Pons (tissue), 1 donor: ENCODE measurements around the gene ST6GAL2.

Experiments used
- DNase-seq: peaks from one replicate; pipeline ENCODE4 v3.0.0-alpha.2; 2016; ENCODE audit warnings: low spot score

Gene ST6GAL2

DNA sequence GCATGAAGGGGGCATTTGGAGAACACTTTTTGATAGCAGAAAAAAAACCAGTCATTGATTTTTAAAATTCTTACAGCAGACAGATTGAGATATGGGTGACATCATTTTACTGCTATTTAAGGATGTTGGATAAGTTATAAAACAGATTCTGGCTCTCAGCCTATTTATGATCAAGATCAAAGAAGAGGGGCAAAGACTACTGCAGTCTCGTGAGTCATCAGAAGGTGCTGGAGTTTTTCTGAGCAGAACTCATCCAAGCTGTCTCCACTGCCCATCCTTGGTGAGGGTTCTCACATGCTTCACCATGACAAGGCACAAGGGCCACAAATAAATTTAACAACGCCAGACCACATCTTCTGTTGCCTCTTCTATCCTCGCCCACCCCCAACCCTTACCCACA, 58.8 kb downstream of the ST6GAL2 start:
- no peak for DNase-seq

DNA sequence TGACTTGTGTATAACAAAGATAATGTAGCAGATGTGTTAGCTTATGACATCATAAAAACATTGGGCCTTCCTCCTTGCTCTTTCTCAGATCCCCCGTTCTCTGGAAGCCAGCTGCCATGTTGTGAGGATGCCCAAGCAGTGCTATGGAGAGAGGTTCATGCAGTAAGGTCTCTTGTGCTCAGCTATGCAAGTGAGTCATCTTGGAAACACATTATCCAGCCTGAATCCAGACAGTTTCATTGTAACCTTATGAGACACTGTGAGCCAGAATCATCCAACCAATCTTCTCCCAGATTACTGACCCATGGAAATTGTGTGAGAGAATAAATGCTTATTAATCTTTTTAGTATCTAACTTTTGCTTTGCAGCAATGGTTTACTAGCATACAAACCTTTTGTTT, 60.8 kb downstream of the ST6GAL2 start:
- no peak for DNase-seq

DNA sequence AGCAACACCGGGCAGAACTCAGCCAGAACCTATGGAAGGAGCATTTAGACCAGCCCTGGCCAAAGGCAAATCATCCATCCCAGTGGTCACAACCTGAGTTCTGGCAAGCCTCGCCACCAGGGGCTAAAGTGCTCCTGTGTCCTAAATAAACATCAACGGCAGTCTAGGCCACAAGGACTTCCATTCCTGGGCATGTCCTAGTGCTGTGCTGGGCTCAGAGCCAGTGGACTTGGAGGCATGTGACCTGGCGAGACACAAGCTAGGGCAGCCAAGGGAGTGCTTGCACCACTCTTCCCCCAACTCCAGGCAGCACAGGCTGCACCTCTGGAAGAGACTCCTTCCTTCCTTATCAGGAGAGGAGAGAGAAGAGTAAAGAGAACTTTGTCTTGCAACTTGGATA, 69.0 kb downstream of the ST6GAL2 start:
- peak; percentile 25 for DNase-seq

DNA sequence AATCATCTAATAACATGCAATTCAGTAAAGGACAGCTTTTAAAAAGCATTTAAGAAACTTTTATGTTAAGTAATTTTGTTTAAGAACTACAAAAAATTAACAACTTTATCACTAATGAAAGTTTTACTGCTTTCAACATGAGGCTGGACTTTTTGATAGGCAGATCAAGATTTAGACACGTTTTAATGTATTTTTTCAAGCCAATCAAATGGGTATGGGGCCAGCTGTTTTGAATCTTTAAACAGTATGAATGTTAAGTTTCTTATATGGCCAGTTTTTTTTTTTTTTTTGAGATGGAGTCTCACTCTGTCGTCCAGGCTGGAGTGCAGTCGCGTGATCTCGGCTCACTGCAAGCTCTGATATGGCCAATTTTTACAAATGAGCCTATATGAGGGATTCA, 73.1 kb downstream of the ST6GAL2 start:
- DNase-seq, result no peak

DNA sequence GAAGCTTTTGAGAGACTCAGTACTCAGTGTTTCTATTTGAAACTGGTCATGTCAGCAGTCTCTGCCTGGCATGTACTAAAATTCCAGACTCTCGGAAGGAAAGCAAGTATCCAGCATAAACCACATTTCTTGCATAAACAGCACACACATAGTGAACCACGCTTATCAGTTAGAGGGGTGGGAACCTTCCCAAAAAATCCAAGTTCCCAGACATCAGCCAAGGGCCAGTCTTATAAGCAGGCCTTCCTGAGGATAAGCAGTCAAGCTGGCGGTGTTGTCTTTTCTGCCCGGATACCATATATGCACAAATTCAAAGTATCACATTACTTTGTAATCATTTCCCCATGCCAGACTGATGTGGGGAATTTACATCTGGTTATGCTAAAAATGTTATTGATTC, 73.6 kb downstream of the ST6GAL2 start:
- DNase-seq, result no peak

DNA sequence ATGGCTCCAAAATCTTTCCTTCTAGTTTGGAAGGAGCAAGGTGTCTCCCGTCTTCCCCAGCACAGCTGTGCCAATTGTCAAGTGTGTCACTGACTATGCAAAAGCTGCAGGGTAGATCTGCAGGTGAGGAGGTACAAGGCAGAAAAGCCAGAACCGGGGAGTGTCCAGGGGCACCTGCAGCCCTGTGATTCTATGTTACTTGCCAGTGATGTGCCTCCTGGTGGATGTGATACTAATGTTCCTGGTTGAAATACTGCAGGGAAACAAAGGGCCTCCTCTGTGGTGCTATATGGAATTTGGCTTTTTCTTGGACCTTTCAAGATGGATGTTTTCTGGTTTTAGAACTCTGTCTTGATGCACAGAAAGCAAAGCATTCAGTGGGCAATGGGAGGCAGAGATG, 80.3 kb downstream of the ST6GAL2 start:
- DNase-seq, result no peak

DNA sequence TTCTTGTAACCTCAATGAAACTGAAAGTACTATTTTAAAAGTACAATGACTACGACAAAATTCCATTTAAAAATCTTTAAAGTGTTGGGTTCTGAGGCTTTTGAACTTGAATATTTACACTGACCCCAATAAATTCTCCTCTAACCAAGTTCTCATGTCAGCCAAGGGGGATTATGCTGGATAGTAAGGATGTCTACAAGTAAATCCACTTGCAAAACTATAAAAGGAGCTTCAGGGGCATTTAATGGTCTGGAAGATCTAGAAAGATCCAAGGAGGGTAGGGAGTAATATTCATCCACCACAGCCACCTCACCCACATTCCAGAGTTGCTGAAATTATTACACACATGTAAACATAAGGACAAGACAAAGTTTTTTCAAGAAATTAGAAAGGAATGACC, 81.8 kb downstream of the ST6GAL2 start:
- DNase-seq, result no peak

DNA sequence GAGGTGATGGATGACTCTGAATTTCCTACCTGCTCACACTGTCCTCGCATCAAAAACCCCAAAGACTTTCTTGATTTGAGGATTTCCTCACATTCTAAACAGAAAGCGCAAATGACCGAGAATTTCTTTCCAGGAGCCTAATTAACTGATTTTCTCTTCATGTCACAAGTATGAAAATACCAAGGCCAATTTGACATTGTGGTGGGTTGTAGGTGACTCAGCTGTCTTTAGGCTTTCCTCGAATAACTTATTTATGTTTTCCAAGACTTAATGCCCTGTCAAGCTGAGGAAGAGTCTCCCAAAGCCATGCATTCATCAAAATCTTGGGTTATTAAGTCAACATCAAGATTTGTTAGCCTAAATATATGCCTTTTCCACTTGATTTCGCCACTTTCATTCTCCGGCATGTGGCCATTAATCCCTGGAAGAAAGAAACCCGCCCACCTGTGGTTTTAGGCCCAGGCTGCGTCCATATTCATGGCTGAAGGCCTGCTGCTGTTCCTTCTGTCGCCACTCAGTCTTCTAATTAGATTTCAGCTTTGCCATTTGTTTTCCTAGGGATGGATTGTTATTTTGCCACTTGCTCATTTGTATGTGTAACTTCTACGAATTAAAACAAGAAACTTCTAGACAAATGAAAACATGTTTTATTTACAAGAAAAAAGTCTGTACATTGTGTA, 84.9 kb downstream of the ST6GAL2 start:
- no peak for DNase-seq

DNA sequence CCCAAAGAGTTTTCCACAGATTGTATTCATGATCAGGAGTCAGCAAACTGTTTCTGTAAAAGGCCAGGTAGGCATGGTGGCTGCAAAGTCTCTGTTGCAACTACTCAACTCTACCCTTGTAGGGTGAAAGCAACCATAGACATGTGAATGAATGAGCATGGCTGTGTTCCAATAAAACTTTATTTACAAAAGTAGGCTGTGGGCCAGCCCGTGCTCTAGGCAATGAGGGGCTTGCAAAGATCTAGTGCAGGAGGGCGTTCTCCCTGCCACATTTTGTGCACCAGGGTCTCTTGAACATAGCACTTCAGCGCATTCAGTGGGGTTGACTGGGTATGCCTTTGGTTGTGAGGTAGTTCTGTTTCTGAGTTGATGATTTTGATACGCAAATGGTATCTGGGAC, 85.8 kb downstream of the ST6GAL2 start:
- DNase-seq, result no peak

DNA sequence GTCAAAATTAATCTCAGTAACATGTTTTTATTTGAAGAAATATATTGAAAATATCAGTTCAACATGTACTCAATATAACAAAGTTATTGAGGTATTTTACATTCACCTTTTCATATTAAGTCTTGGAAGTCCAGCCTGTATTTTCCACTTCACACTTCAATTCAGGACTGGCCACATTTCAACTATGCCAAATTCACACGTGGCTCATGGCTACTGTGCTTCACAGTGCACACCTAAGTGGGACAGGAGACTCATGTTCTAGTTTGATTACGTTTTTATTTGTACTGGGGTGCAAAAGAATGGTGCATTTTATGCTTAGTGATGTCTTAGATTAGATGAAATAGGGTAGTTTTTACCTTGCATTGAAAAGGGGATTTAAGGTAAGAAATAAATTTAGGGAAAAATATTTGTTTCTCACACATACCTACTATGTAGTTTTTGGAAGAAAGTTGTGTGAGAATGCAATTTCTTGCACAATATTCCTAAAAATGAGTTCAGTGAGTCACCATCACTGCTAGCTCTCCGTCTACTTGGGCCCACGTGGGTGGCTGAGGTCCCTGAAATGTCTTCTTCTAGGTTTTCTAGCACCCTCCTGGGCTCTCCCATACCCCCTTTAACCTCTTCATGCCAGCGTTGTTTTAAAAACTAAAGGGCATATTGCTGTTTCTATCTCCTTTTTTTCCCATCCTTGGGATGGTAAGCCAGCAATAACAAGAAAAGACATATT, 87.0 kb downstream of the ST6GAL2 start:
- no peak for DNase-seq

DNA sequence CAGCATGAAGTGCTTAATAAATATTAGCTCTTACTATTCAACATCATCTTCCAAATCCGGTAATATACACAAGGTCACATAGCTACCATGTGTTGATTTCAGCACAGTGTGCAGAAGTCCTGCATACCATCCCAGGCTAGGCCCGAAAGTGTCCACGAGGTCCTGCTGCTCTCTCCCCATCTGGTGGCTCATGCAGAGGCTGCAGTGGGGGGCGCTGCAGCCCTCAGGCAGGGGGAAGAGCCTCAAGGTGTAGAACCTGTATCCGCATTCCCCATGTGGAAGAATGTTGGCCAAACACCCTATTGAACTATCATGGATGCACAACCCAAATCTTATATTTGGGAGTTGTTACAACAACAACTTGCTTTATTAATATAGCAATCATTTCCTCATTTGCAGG, 88.5 kb downstream of the ST6GAL2 start:
- no peak for DNase-seq

DNA sequence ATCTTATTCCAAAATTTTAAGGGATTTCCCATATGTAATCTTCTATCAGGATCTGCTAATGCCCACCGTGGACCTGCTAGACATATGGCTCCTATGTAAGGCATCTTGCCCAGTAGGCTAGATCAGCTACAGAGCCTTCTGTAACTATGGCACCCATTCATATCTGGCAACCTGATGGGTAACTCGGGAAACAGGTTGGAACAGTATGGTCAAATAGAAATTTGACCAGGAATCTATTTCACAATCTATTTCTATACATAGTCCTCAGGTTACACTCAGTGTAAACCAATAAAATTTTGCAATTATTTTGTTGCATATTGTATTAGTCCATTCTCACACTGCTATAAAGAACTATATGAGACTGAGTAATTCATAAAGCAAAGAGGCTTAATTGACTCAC, 93.3 kb downstream of the ST6GAL2 start:
- no peak for DNase-seq

DNA sequence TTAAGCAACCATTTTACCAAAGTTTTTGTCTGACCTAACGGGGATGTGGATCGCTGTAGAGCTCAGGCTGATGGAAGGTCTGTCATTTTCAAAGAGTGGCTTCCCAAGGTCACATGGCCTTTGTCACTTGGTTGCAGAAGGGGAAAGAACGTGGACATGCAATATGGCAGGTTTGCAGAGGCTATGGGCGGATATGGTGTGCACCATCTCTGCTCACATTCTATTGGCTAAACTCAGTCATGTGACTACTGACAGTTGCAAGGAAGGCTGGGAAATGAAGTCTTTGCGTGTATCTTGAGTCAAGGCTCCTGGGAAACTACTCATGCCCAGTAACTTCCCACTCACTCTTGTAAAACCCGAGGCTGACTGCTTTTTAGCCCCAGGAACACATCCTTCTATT, 96.8 kb downstream of the ST6GAL2 start:
- DNase-seq, result no peak

DNA sequence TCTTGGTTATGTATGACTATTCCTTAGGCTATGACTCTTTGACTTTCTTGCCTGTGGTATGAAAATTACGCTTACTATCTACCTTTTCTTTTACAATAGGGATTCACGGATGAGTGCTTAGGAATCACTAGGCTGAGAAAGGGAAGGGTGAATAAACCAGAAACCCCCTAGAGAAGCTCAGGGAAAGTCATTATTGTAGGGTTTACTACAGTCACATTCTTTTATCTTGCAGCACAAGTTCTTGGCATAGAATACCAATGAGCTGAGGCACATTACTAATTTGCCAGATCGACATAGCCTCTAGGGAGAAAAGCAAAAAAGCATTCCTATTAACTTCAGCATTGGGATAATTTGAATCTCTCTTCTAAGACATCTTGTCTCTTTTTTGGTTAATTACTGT, 103.3 kb downstream of the ST6GAL2 start:
- no peak for DNase-seq

DNA sequence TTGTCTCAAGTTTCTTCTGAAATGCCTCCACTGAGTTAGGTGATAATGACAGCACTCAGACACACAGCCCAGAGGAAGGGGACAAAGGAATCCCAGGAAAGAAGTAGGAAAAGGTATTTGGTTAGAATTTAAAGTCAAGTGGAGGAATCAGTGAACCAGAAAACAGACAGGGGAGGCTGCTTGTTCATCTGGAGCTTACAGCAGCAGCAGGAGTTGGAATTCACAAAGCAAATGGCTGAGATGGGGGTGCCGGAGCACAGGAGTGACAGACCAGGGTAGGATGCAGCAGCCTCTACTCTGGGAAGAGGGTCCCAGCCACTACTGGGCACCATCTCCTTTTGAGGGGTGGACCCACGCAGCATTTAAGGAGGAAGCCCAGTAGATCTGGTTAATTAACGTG, 104.8 kb downstream of the ST6GAL2 start:
- DNase-seq, result no peak

DNA sequence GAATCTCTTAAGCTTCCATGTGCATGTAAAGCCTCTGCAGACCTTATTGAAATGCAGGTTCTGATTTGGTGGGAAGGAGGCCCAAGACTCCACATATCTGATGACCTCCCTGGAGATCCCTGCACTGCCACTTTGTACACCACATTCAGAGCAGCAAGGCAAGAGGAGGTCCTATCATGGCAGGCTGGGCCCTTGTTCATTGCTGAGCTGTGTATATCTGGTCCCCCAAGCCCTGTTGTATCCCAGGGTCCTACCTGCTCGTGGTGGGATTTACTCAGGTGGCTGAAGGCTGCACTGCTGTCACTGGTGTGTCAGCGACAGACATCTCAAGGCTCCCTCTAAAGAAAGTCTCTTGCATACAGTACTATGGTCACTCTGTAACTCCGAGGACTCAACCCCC, 114.2 kb downstream of the ST6GAL2 start:
- no peak for DNase-seq

DNA sequence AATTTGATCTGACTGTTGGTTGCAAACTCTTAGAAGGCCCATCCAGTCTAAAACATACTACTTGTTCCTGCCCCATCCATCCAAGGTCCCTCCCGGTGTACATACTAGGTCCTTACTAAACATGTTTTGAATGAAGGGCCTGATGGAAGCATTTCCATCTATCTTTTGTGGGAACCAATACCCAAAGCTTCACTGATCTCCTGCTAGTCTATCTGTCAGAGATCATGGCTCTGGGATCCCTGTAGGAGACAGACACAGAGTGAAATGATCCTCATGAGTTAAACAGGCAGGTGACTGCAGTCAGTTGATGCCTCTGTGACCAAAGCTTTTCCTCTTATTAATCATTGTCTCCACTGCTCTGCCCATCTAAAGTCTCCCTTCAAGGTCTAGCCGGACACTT, 115.0 kb downstream of the ST6GAL2 start:
- no peak for DNase-seq

DNA sequence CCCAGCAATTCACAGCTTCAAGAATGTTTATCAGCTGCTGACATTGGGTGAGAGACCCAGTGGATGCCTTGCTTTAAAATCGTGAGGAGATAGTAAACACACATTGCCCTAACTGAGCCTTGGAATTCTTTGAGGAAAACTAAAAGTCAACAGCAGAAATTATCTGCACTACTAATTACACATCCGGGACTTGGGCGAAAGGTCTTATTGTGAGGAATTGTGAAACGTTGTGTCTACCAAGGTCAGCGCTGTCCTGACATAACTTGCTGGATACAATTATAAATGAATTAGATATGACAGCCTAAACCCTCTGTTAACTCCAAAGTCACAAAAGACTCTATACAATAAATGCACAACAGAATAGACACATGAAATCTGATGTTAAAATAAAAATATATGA, 121.4 kb downstream of the ST6GAL2 start:
- DNase-seq, result no peak

DNA sequence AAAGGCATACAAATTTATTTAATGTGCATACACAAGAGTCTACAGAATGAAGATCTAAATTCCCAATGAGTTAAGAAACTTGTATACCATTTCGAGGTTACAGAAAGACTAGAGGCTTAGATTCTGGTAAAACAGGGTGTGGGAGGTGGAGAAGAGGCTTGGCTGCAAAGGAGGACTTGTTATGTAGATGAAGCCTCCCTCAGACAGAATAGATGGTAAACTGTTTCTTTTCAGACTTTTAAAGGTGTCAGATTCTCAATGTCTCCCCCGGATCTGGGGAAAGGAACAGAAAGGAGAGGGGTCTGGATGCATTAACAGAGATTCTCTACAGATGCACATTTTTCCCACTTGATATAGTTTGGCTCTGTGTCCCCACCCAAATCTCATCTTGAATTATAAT, 126.0 kb downstream of the ST6GAL2 start:
- no peak for DNase-seq

DNA sequence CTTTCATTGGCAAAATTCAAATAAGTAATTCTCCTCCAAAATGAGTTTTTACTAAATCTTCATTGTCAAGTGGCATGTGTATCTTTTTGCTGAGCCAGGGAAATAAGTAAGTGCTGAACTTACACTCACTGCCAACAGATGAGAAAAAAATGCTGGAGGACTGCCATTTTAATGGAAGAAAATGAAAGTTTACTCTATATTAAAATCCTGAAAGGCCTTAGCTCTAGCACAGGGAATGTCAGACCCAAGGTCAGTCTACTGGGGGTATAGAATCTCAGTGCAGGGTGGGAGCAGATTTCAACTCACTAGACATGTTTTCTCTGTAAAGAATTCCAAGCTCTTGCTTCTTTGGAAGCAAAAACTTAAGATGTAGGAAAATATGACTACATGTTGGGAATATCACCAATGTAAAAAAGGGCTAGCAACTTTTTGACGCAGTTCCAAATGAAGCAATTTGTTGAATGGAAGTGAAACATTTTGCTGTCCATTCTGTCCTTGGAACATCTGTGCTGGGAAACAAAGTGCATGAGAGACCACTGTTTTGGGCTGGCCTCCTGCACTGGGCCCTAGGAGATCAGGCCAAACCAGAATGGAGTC, 127.0 kb downstream of the ST6GAL2 start:
- no peak for DNase-seq
